IMR-90 (cell line): ENCODE data around the gene KIAA1586. TPM values are rescaled to one million over a fixed set of nuclear protein-coding genes. Genes with fewer than 3 reads are reported as not detected.
"Not testable (repeated sequence)": the region's sequence is repeated elsewhere in the genome, so short reads cannot be mapped to it uniquely, and the experiment has no call there.

Source experiments
- ATAC-seq: fragments of 200-7000 bp; cut with Tn5 transposase; 2 replicates; pipeline ENCODE4 v1.9.1; 2020; ENCODE audit warnings: low read depth, mild to moderate bottlenecking, moderate library complexity
- BruUV-seq: library from RNA; stranded (reverse); fragments of 400-500 nt; replicated peaks from 2 replicates; lab custom pipeline; 2021; lab: Mats Ljungman, UMichigan
- CTCF ChIA-PET: fragments of 300-600 bp; formaldehyde crosslinking; extraction: SDS; loops from one replicate; lab custom pipeline; 2021; ENCODE audit warnings: antibody characterized with exemption; lab: Yijun Ruan, JAX
- POLR2A ChIA-PET: fragments of 300-600 bp; sonication (Branson Sonifier 250); formaldehyde crosslinking; loops from one replicate; lab custom pipeline; 2022; ENCODE audit warnings: antibody characterized with exemption; ENCODE audit not compliant: unreplicated experiment; lab: Charles Lee
- DNase-seq: peaks from one replicate; pipeline ENCODE4 v3.0.0; 2013
- H2AFZ ChIP-seq: replicated peaks from 2 replicates; pipeline ENCODE3; 2013; ENCODE audit warnings: low read length, mild to moderate bottlenecking; ENCODE audit not compliant: poor library complexity
- H2AK5ac ChIP-seq: 2 replicates; pipeline ENCODE4 v1.6.1; 2013; ENCODE audit warnings: low read depth, low read length, inconsistent platforms
- H2AK9ac ChIP-seq: replicated peaks from 2 replicates; pipeline ENCODE3; 2013; ENCODE audit warnings: mild to moderate bottlenecking, low read depth, low read length, moderate library complexity; ENCODE audit not compliant: poor library complexity
- H2BK120ac ChIP-seq: 2 replicates; pipeline ENCODE4 v1.6.1; 2013; ENCODE audit warnings: low read depth, low read length, inconsistent platforms
- H2BK15ac ChIP-seq: 3 replicates; pipeline ENCODE4 v1.6.1; 2013; ENCODE audit warnings: low read depth, low read length, inconsistent platforms
- H2BK20ac ChIP-seq: 2 replicates; pipeline ENCODE4 v1.6.1; 2013; ENCODE audit warnings: low read depth, mild to moderate bottlenecking, inconsistent platforms, low read length, moderate library complexity
- H2BK5ac ChIP-seq: 2 replicates; pipeline ENCODE4 v1.6.1; 2013; ENCODE audit warnings: mild to moderate bottlenecking, low read depth, low read length, inconsistent platforms; ENCODE audit not compliant: poor library complexity, severe bottlenecking
- H3K14ac ChIP-seq: replicated peaks from 2 replicates; pipeline ENCODE4 v1.6.1; 2013; ENCODE audit warnings: low read depth, low read length, inconsistent platforms
- H3K18ac ChIP-seq: 2 replicates; pipeline ENCODE4 v1.6.1; 2013; ENCODE audit warnings: low read depth, low read length, control low read depth
- H3K23ac ChIP-seq: 2 replicates; pipeline ENCODE4 v1.6.1; 2013; ENCODE audit warnings: low read depth, low read length, inconsistent platforms
- H3K27ac ChIP-seq: 2 replicates; pipeline ENCODE4 v1.5.1; 2013; ENCODE audit warnings: mild to moderate bottlenecking, control low read depth, low read length; ENCODE audit not compliant: insufficient read depth
- H3K27me3 ChIP-seq: 2 replicates; pipeline ENCODE4 v1.6.1; 2013; ENCODE audit warnings: low read length; ENCODE audit not compliant: control insufficient read depth, insufficient read depth
- H3K36me3 ChIP-seq: 2 replicates; pipeline ENCODE4 v1.6.1; 2013; ENCODE audit warnings: low read length, mixed read lengths; ENCODE audit not compliant: control insufficient read depth, insufficient read depth
- H3K4ac ChIP-seq: 2 replicates; pipeline ENCODE4 v1.6.1; 2013; ENCODE audit warnings: low read depth, low read length, inconsistent platforms
- H3K4me1 ChIP-seq: 2 replicates; pipeline ENCODE4 v1.6.1; 2013; ENCODE audit warnings: low read length, mixed read lengths; ENCODE audit not compliant: control insufficient read depth, insufficient read depth
- H3K4me2 ChIP-seq: 2 replicates; pipeline ENCODE4 v1.6.1; 2013; ENCODE audit warnings: low read depth, mild to moderate bottlenecking, control low read depth, low read length, moderate library complexity
- H3K4me3 ChIP-seq: 2 replicates; pipeline ENCODE4 v1.5.1; 2013; ENCODE audit warnings: low read depth, mild to moderate bottlenecking, control low read depth, low read length, moderate library complexity; ENCODE audit not compliant: insufficient read depth
- H3K56ac ChIP-seq: 2 replicates; pipeline ENCODE4 v1.6.1; 2013; ENCODE audit warnings: low read length, inconsistent platforms; ENCODE audit not compliant: insufficient read depth; ENCODE audit errors: extremely low read depth
- H3K79me1 ChIP-seq, 2 experiments: 2 replicates each; pipeline ENCODE4 v1.6.1; 2013; ENCODE audit warnings: low read length in 2 of 2, inconsistent platforms in 1 of 2, low read depth in 1 of 2
- H3K9ac ChIP-seq: 2 replicates; pipeline ENCODE4 v1.6.1; 2013; ENCODE audit warnings: low read depth, low read length, control low read depth
- H3K9me1 ChIP-seq: 2 replicates; pipeline ENCODE4 v1.6.1; 2013; ENCODE audit warnings: low read length, inconsistent platforms; ENCODE audit not compliant: insufficient read depth
- H3K9me3 ChIP-seq: 2 replicates; pipeline ENCODE4 v1.6.1; 2013; ENCODE audit warnings: low read length; ENCODE audit not compliant: control insufficient read depth, insufficient read depth
- H4K20me1 ChIP-seq: 2 replicates; pipeline ENCODE4 v1.6.1; 2013; ENCODE audit warnings: low read length, inconsistent platforms; ENCODE audit not compliant: insufficient read depth
- H4K5ac ChIP-seq: 2 replicates; pipeline ENCODE4 v1.6.1; 2013; ENCODE audit warnings: mild to moderate bottlenecking, low read depth, low read length, control low read depth
- H4K8ac ChIP-seq, 2 experiments: 2 replicates each; pipeline ENCODE4 v1.6.1; 2013; ENCODE audit warnings: low read depth in 2 of 2, low read length in 2 of 2, control low read depth in 1 of 2, inconsistent platforms in 1 of 2
- H4K91ac ChIP-seq: 2 replicates; pipeline ENCODE4 v1.6.1; 2013; ENCODE audit warnings: low read depth, low read length, inconsistent platforms; ENCODE audit not compliant: insufficient read depth
- WGBS, 2 experiments: methylation state at CpG; one replicate each; pipeline versions ENCODE4 v1.1.5 to v1.1.7; 2013; ENCODE audit warnings: missing lambda C conversion rate in 2 of 2; ENCODE audit not compliant: insufficient read length in 1 of 2; ENCODE audit errors: extremely low coverage in 2 of 2; 5-methylcytosine and 5-hydroxymethylcytosine counted together
- dilution Hi-C: fragments of 300-500 bp; cut with HindIII; formaldehyde crosslinking; loops from one replicate; pipeline ENCODE4 v1.14.3; 2018; ENCODE audit warnings: low sequenced_read_pairs; ENCODE audit not compliant: unreplicated experiment
- in situ Hi-C: fragments of 300-500 bp; cut with MboI; formaldehyde crosslinking; loops from 3 replicates; pipeline ENCODE4 v1.14.3; 2019; ENCODE audit warnings: low sequenced_read_pairs, inconsistent platforms, mixed read lengths
- intact Hi-C: fragments of 100-400 bp; cut with micrococcal nuclease; formaldehyde crosslinking; loops from 2 replicates; pipeline ENCODE4 v1.10.0; 2022
- polyA plus RNA-seq, 3 experiments: library from polyadenylated mRNA; depleted of rRNA; stranded (reverse); fragments of >200 nt; gene quantifications; 2 replicates each; pipeline ENCODE4 v1.2.3, GENCODE V29; 2012; ENCODE audit warnings: low replicate concordance in 1 of 3
- total RNA-seq: library from RNA; depleted of rRNA; stranded (reverse); fragments of >200 nt; gene quantifications from 2 replicates; pipeline ENCODE4 v1.2.3, GENCODE V29; 2012

The KIAA1586 gene
- total and polyA plus RNA-seq, 2 of the 4 experiments (the other 2 are of a cell fraction): 3.6 to 3.8 TPM

GRCh38 chr6:56999748-57000147, 46.7 kb upstream of the KIAA1586 start:
- H2AK9ac ChIP-seq, H3K23ac ChIP-seq, H3K4me3 ChIP-seq, POLR2A ChIA-PET, H3K4ac ChIP-seq, ATAC-seq, H4K20me1 ChIP-seq, H4K91ac ChIP-seq, H3K9me3 ChIP-seq, H2AK5ac ChIP-seq, H4K5ac ChIP-seq, H3K14ac ChIP-seq, H2BK15ac ChIP-seq, H2BK5ac ChIP-seq, H3K4me1 ChIP-seq, H3K27me3 ChIP-seq, H3K56ac ChIP-seq, H3K27ac ChIP-seq, H3K9ac ChIP-seq, H3K36me3 ChIP-seq, in situ Hi-C loops, H3K18ac ChIP-seq, H2AFZ ChIP-seq, H2BK120ac ChIP-seq, DNase-seq, intact Hi-C loops, H2BK20ac ChIP-seq, BruUV-seq, H3K4me2 ChIP-seq, H3K79me1 ChIP-seq, CTCF ChIA-PET, H4K8ac ChIP-seq, H3K9me1 ChIP-seq, dilution Hi-C loops: not testable (repeated sequence)
- 95% methylated on average over 11 of the region's 18 CpGs; no CpG with 5 or more reads in 1 of the 2 experiments for WGBS, 2 experiments
